GM11168 (cell line): Measurements from ENCODE around the gene MAP4K2.

Experiments used
- in situ Hi-C: fragments of 300-500 bp; cut with MboI; formaldehyde crosslinking; loops from one replicate; pipeline ENCODE4 v1.12.0; 2022; ENCODE audit warnings: low sequenced_read_pairs; ENCODE audit not compliant: unreplicated experiment

Gene MAP4K2

DNA sequence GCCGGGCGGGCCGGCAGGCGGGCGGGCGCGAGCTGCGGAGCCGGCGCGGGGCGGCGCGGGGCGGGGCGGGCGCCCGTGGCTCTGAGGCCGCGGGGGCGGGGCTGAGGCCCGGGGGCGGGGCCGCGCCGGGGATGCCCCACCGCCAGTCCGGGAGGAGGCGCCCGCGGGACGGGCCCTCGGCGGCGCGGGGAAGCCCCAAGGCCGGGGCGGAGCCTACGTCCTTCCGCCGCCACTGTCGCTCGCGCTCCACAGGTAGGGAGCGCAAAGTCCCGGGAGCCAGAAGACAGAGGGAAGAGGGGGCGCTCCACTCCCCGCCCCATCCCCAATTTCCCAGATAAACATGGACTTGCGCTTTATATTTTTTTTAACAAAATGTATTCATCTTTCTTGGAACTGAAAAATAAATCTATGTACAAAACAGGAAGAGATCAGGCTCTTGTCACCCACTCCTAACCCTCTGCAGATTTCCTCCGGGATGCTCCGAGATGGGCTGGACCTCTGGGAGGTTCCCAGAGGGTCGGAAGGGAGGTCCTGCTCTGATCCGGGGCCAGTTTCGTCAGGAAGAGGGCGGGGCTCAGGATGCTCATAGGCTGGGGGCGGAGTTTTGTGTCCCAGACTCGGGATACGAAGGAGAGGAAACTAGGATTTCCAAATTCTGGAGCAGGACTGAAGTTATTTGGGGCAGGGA is at the start of gene MAP4K2:
TSS of gene MAP4K2 (minus strand) at position 57 of the 688 bp plus-strand sequence. CDS start 65 bp downstream, outside the sequence.
- in situ Hi-C loops = no loop called here

DNA sequence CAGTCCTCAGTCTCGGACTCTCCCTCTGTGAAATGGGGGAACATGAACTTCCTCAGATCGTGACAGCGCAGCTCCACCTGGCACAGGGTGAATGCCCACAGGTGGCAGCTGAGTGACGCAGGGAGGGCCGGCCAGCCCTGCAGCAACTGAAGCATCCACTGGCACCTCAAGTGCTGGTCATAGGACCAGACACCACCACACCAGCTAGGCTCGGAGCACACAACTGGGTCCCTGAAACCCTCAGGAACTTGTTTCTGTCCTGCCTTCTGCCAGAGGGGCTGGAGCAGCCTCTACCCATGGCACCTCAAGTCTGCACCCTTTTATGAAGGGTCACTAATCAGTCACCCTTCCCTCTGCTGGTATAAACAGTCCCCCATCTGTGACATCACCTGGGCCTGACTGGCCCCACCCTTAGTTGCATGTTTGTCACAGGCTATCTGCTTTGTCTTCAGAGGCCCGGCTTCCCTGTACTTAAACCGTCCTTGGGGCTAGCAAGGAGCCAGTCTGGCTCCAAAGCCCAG is 48.9 kb upstream of the MAP4K2 start:
- in situ Hi-C loops = no loop called here

- in situ Hi-C loops = no loop called here
These were observed 48.1 kb upstream of the MAP4K2 start for GRCh38 chr11:64850979-64851567.

DNA sequence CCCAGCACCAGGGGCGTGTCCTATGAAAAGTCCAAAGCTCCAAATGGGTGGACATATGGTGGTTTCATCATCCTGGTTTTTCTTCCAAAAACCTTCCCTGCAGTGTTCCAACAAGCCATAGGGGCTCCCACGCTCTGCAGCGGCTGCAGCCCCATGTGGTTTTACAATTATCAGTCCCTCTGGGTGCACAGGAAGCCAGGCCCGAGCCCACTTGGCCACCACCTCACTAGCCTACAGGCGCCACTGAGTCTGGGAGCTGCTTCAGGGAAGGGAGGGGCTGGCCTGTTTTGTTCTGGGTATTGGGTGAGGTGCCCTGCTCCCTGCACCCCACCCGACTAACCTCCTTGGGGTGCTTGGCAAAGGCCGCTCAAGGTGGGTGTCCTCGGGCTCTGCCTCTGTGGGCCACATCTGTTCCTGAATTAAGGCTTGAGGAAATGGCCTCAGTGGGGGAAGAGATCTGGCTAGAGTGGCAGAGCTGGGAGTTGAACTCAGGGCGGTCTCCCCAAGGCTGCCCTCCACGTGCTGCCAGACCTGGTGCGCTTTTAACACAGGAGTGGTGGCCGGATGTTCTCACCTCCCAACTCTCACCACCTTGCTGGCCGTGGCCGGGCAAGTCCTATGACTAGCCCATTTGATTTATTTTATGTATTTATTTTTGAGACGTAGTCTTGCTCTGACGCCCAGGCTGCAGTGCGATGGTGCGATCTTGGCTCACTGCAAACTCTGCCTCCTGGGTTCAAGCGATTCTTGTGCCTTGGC is 46.8 kb upstream of the MAP4K2 start:
- in situ Hi-C loops = loop anchor here (5.0 kb wide), 1 partner anchor 43 kb away; no protein-coding TSS in a partner anchor

- in situ Hi-C loops = loop anchor here (5.0 kb wide), 1 partner anchor 43 kb away; no protein-coding TSS in a partner anchor
These were observed 46.0 kb upstream of the MAP4K2 start for GRCh38 chr11:64848826-64849597.

- in situ Hi-C loops = loop anchor here (5.0 kb wide), 1 partner anchor 44 kb away; no protein-coding TSS in a partner anchor
These were observed 45.3 kb upstream of the MAP4K2 start for GRCh38 chr11:64848214-64848825.

DNA sequence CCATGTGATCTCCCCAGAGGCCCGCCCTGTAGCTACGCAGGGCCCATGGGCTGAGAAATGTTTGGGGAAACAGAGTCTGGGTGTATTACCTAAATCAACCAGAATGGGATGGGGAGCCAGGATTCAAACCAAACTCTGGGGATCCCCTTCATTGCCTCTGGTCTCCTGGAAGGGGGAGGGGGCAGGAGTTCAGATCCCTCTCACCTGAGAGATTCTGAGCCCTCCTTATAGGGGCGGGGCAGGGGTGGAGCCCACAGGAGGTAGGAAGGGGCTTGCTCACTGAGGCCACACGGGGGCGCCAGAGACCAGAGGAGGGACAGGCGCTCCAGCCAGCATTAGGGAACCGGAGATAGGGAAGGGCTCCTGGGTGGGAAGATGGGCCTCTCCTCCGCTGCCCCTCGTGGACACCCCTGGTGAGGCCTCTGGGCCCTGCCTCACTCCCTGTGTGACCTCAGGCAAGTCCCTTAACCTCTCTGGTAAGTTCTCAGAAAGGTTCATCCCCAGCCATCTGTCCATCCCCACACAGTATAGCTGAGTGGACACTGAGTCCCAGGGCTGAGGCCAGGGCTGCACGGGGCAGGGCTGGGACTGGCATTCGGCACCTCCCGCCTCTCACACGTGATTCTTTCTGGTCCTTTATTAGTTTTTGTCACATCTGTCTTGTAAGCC is 44.1 kb upstream of the MAP4K2 start:
- in situ Hi-C loops = loop anchor here (5.0 kb wide), 1 partner anchor 45 kb away; no protein-coding TSS in a partner anchor

DNA sequence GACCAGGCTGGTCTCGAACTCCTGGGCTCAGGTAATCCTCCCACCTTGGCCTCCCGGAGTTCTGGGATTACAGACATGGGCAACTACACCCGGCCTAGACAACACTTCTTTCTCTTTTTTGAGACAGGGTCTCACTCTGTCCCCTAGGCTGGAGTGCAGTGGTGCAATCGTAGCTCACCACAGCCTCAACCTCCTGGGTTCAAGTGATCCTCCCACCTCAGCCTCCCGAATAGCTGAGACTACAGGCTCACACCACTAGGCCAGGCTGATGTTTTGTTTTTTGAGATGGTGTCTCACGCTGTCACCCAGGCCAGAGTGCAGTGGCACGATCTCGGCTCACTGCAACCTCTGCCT is 42.7 kb upstream of the MAP4K2 start:
- in situ Hi-C loops = loop anchor here (5.0 kb wide), 1 partner anchor 47 kb away; no protein-coding TSS in a partner anchor

GRCh38 chr11:64845129-64845775 is 42.2 kb upstream of the MAP4K2 start:
- in situ Hi-C loops = loop anchor here (5.0 kb wide), 1 partner anchor 47 kb away; no protein-coding TSS in a partner anchor

GRCh38 chr11:64844330-64845128 is 41.5 kb upstream of the MAP4K2 start, which contains the start of gene CDC42BPG:
CDC42BPG (minus strand) TSS chr11:64844653; CDS start chr11:64844569, 84 bp downstream.
- in situ Hi-C loops = loop anchor here (5.0 kb wide), 1 partner anchor 48 kb away; no protein-coding TSS in a partner anchor

DNA sequence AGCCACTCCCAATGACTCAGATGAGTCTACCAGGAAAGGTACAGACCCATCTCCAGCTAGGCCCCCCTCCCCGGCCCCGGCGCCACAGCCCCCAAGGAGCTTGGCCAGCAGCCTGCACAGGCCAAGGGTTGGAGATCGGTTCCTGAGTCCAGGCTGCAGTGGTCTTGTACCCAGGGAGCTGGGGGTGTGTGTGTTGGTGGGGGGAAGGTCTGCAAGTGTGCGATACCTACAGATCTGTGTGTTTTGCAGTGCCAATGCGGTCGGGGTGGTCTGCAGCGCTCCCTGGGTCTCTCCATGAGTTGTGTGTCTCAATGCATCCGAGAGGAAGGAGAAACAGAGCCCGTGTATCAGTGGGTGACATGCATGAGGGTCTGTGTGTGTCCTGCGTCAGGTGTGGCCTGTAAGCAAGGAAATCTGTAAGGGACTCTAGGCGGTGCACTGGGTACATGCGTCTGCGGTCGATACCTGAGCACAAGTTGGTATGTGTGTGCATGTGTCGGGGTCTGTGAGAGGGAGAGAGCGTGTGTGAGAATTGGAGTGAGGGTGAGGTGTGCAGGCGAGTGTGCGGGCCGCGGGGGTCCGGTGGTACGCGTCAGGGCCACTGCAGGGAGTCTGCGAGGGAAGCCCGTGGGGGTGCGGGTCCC is 40.8 kb upstream of the MAP4K2 start:
- in situ Hi-C loops = no loop called here

- in situ Hi-C loops = no loop called here
These were observed 40.1 kb upstream of the MAP4K2 start for GRCh38 chr11:64842851-64843685.

- in situ Hi-C loops = no loop called here
These were observed 39.3 kb upstream of the MAP4K2 start for GRCh38 chr11:64842366-64842759.

DNA sequence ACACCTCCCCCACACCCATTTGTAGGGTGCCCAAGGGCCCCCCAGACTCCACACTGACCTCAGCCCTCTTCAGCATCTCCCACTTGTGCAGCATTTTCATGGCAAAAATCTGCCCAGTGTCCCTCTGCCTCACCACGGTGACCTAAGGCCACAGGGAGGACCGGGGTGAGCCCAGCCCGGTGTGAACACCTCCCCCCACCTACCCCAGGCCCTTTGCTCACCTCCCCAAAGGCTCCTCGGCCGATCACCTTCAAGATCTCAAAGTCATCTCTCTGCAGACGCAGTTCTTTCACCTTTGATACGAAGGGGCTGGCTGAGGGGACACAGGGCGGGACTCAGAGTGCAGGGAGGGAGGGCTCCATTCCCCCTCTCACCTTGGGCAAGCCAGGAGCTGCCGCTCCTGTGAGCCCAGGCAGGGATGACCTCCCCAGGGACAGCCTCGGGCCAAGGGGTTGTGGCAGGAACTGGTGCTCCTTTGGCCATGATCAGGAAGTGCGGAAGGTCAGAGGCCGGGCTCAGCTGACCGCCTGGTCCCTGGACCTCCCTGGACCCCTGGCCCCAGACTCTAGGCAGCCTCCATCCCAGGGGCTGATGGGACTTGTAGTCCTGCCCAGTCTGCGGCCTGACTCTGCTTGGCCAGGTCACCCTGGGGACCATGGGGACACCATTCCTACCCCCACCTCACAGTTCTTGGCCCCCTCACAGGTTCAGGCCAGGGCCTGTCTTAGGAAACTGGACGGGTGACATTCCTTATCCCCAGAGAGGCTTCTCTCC is 38.8 kb upstream of the MAP4K2 start:
- in situ Hi-C loops = no loop called here
